Central memory CD8-positive, alpha-beta T cell (primary cell): ENCODE results near the gene DEFB126.
"Not testable (repeated sequence)": the region's sequence is repeated elsewhere in the genome, so short reads cannot be mapped to it uniquely, and the experiment has no call there.

Experiments
- ATAC-seq: fragments of 150-1000 bp; cut with Tn5 transposase; replicated peaks from 2 replicates; pipeline ENCODE4 v1.10.0; 2022; ENCODE audit warnings: mild to moderate bottlenecking, moderate FRiP score, moderate number of reproducible peaks; ENCODE audit not compliant: poor library complexity, severe bottlenecking; ENCODE audit errors: extremely low read depth
- DNase-seq, 2 donors: peaks; one replicate each; pipeline ENCODE4 v3.0.0; 2021; ENCODE audit warnings: low spot score in 2 of 2
- H3K27ac Mint-ChIP-seq: one replicate; pipeline ENCODE4 v1.8.0; 2022; ENCODE audit warnings: low read depth, mild to moderate bottlenecking, moderate library complexity, mixed read lengths
- H3K27me3 Mint-ChIP-seq: one replicate; pipeline ENCODE4 v1.8.0; 2022; ENCODE audit warnings: mixed read lengths
- H3K36me3 Mint-ChIP-seq: one replicate; pipeline ENCODE4 v1.8.0; 2022; ENCODE audit warnings: mild to moderate bottlenecking, moderate library complexity, mixed read lengths; ENCODE audit not compliant: insufficient read depth
- H3K4me1 Mint-ChIP-seq: one replicate; pipeline ENCODE4 v1.8.0; 2022; ENCODE audit warnings: mixed read lengths
- H3K4me3 Mint-ChIP-seq: one replicate; pipeline ENCODE4 v1.8.0; 2022; ENCODE audit warnings: mild to moderate bottlenecking, moderate library complexity, mixed read lengths
- H3K9me3 Mint-ChIP-seq: one replicate; pipeline ENCODE4 v1.8.0; 2022; ENCODE audit warnings: mixed read lengths

DEFB126 gene, protein sequence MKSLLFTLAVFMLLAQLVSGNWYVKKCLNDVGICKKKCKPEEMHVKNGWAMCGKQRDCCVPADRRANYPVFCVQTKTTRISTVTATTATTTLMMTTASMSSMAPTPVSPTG

DNA sequence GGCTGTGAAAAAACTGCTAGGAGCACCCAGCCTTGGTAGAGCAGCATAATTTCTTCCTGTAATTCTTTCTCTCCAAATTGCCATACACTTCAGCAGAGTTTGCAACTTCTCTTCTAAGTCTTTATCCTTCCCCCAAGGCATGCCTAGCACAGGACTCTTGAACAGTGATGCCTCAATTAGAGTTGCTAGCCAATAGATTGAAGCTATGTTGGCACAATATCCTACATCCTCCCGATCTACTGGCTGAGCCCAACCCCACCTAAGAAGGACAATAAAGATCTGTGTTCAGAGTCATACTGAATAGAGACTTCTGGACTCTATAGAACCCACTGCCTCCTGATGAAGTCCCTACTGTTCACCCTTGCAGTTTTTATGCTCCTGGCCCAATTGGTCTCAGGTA lies at the start of gene DEFB126:
TSS of gene DEFB126 (plus strand) at position 301 of the 400 bp plus-strand sequence. CDS start at position 340, 39 bp downstream.
- H3K4me1 Mint-ChIP-seq: no peaks in the 10 kb centered on the region
- H3K4me3 Mint-ChIP-seq: no peak within 1 kb of the TSS
- ATAC-seq (no peak), DNase-seq (no peak)
- H3K36me3 Mint-ChIP-seq: no peaks in the 10 kb centered on the region
- peaks cover 7% of the 10 kb centered on the region for H3K9me3 Mint-ChIP-seq
- H3K27me3 Mint-ChIP-seq: peaks cover 76% of the 10 kb centered on the region
- H3K27ac Mint-ChIP-seq: no peak within 1 kb of the TSS

DNA sequence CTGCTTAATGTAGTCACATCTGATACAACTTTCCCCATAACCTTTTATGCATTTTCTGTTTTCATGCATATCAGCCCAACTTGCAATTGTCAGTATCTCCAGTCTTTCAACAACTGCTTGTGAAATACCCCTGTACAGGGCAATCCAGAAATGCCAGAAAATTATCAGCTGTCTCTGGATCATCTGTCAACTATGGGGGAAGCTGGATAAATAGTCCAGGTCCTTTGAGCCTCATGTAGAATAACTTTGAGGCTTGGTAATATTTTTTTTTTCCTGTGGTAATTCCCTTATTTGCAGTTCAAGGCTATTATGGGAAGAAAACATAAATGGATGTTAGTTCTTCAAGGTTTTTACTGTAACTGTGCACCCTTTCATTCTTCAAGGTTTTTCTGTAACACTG lies 48.7 kb upstream of the DEFB126 start:
- Mint-ChIP-seq H3K9me3 (peaks cover 16% of the 10 kb centered on the region), H3K4me1 (no peaks in the 10 kb centered on the region)
- no peak for ATAC-seq

DNA sequence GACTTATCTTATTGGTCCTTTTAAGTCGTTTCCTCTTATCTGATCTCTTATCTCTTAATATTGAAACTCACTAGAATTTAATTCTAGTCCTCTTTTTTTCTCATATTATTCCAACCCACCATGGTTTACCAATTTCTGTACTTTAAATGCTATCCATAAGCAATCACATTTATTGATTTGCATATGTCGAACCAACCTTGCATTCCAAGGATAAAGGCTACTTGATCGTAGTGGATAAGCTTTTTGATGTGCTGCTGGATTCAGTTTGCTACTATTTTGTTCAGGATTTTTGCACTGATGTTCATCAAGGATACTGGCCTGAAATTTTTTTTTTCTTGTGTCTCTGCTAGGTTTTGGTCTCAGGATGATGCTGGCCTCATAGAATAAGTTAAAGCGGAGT lies 47.2 kb upstream of the DEFB126 start:
- Mint-ChIP-seq H3K27me3 (peaks cover 96% of the 10 kb centered on the region), H3K4me3 (no peak overlapping the region), H3K4me1 (no peaks in the 10 kb centered on the region), H3K9me3 (peaks cover 16% of the 10 kb centered on the region), H3K36me3 (no peaks in the 10 kb centered on the region), H3K27ac (no peak overlapping the region)
- ATAC-seq (no peak), DNase-seq (no peak)

More for the DNA sequence above, 48.7 kb upstream of the DEFB126 start:
- no peak for DNase-seq
- H3K27ac Mint-ChIP-seq: no peak overlapping the region
- no peaks in the 10 kb centered on the region for H3K36me3 Mint-ChIP-seq
- H3K27me3 Mint-ChIP-seq: peaks cover 88% of the 10 kb centered on the region
- H3K4me3 Mint-ChIP-seq: no peak overlapping the region

DNA sequence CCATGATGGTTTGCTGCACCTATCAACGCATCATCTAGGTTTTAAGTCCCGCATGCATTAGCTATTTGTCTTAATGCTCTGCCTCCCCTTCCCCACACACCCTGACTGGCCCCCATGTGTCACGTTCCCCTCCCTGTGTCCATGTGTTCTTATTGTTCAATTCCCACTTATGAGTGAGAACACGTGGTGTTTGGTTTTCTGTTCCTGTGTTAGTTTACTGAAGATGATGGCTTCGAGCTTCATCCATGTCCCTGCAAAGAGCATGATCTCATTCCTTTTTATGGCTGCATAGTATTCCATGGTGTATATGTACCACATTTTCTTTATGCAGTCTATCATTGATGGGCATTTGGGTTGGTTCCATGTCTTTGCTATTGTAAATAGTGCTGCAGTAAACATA lies 44.7 kb upstream of the DEFB126 start:
- H3K27ac Mint-ChIP-seq, H3K36me3 Mint-ChIP-seq: not testable (repeated sequence)
- peaks cover 91% of the 10 kb centered on the region for H3K27me3 Mint-ChIP-seq

DNA sequence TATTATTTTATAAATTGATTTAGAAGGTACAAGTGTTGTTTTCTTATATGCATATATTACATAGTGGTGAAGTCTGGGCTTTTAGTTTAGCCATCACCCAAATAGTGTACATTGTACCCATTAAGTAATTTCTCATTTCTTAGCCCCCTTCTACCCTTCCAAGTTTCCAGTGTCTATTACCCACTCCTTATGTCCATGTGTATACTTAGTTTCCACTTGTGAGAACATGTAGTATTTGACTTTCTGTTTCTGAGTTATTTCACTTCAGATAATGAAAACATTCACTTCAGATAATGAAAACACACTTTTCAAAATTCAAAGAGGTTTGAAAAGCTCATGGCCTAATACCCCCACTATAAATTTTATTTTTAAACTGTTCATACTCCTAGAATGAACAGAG lies 40.4 kb upstream of the DEFB126 start:
- H3K27ac Mint-ChIP-seq: no peak overlapping the region
- no peaks in the 10 kb centered on the region for H3K9me3 Mint-ChIP-seq
- peaks cover 94% of the 10 kb centered on the region for H3K27me3 Mint-ChIP-seq
- H3K36me3 Mint-ChIP-seq: peaks cover 2% of the 10 kb centered on the region
- DNase-seq: no peak
- ATAC-seq: no peak
- no peaks in the 10 kb centered on the region for H3K4me1 Mint-ChIP-seq
- H3K4me3 Mint-ChIP-seq: no peak overlapping the region

More for the DNA sequence above, 44.7 kb upstream of the DEFB126 start:
- peaks cover 16% of the 10 kb centered on the region for H3K9me3 Mint-ChIP-seq
- not testable (repeated sequence) for ATAC-seq, DNase-seq, H3K4me1 Mint-ChIP-seq, H3K4me3 Mint-ChIP-seq

DNA sequence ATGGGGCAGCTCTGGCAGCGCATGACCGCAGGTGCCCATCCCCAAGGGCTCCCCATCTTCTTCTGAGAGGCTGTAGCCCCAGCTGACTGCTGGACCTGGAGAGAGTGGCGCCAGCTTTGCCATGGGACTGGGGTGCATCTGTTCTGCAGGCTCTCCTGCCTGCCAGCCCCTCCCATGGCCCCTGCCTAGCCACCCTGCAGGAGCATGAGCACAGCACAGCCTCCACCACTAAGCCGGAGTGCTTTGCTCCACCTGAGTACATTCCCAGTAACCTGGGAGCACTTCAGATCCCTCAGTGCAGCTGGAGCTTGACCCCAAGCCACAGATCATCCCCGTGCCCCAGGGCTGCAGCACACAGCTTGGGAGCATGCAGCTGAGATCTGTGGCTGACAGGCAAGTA lies 38.9 kb upstream of the DEFB126 start:
- Mint-ChIP-seq H3K4me1 (no peaks in the 10 kb centered on the region), H3K36me3 (peaks cover 2% of the 10 kb centered on the region), H3K27ac (no peak overlapping the region), H3K27me3 (peaks cover 94% of the 10 kb centered on the region), H3K4me3 (no peak overlapping the region), H3K9me3 (no peaks in the 10 kb centered on the region)
- no peak for ATAC-seq
- DNase-seq: no peak

DNA sequence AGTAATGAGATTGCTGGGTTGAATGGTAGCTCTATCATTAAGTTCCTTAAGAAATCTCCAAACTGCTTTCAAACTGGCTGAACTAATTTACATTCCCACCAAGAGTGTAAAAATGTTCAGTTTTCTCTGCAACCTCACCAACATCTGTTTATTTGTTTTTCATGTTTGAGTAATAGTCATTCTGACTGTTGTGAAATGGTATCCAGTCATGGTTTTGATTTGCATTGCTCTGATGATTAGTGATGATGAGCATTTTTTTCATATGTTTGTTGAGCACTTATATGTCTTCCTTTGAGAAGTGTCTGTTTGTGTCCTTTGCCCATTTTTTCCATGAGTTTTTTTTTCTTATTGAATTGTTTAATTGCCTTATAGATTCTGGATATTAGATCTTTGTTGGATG lies 30.0 kb upstream of the DEFB126 start:
- Mint-ChIP-seq H3K9me3 (no peaks in the 10 kb centered on the region), H3K4me1 (no peaks in the 10 kb centered on the region), H3K27me3 (peaks cover 65% of the 10 kb centered on the region), H3K4me3 (no peak overlapping the region), H3K27ac (no peak overlapping the region), H3K36me3 (no peaks in the 10 kb centered on the region)
- no peak for DNase-seq
- no peak for ATAC-seq

DNA sequence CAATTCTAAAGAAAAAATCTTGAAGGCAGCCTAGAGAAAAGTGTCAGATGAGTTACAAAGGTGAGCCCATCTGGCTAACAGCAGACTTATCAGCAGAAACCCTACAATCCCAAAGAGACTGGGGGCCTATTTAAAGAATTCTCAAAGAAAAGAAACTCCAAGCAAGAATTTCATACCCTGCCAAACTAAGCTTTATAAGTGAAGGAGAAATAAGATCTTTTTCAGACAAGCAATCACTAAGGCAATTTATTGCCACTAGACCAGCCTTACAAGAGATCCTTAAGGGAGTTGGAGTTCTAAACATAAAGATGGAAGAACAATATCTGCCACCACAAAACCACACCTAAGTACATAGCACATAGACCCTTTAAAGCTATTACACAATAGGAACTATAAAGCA lies 24.9 kb upstream of the DEFB126 start:
- H3K4me3 Mint-ChIP-seq: no peak overlapping the region
- H3K27me3 Mint-ChIP-seq: peaks cover 87% of the 10 kb centered on the region
- ATAC-seq: no peak
- H3K27ac Mint-ChIP-seq: no peak overlapping the region
- no peaks in the 10 kb centered on the region for H3K36me3 Mint-ChIP-seq
- H3K9me3 Mint-ChIP-seq: no peaks in the 10 kb centered on the region
- no peak for DNase-seq
- no peaks in the 10 kb centered on the region for H3K4me1 Mint-ChIP-seq

DNA sequence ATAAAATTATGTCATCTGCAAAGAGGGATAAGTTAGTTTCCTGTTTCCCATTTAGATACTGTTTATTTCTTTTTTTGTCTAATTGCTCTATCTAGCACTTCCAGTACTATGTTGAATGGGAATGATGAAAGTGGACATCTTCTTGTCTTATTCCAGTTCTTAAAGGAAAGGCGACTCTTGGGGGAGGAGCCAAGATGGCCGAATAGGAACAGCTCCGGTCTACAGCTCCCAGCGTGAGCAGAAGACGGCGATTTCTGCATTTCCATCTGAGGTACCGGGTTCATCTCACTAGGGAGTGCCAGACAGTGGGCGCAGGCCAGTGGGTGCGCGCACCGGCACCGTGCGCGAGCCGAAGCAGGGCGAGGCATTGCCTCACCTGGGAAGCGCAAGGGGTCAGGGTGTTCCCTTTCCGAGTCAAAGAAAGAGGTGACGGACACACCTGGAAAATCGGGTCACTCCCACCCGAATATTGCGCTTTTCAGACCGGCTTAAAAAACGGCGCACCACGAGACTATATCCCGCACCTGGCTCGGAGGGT lies 12.5 kb upstream of the DEFB126 start:
- not testable (repeated sequence) for H3K4me3 Mint-ChIP-seq, H3K27ac Mint-ChIP-seq, H3K4me1 Mint-ChIP-seq, DNase-seq, ATAC-seq, H3K36me3 Mint-ChIP-seq, H3K9me3 Mint-ChIP-seq
- H3K27me3 Mint-ChIP-seq: peaks cover 37% of the 10 kb centered on the region

DNA sequence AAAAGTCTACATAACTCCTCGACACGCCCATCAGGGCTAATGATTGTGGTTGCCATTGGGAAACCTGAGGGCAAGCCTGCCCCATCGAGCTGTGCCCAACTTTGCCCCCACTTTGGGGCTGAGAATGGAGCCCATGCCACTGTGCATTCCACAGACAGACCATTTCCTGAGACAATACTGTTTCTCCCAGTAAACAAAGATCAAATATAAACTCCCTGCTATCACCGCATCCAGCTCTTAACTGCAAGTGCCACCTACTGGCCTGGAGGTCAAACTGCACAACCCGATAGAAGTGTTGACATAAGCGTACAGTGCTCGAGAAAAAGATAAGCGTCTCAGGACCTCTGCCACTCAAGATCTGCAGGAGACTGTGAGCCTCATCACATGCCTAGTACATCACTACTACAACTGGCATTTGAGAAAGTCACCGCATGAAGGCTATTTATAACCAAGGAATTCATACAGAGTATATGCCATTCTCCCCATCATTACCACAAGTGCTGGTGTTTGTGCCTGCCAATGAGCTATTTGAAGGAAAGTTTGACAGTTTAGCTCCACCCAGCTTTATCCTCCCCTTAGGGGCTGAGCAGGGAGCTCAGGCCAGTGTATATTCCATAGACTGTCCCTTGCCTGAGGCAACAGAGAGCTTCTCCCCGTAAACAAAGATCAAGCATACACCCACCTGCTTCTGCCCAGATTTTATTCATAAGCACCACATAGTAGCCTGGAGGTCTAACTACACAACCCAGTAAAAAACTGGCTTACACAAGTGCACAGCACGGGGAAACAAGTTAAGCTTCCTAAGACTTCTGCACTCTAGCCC lies 4.5 kb upstream of the DEFB126 start:
- ATAC-seq (no peak), DNase-seq (no peak)
- H3K4me1 Mint-ChIP-seq: no peaks in the 10 kb centered on the region
- peaks cover 11% of the 10 kb centered on the region for H3K9me3 Mint-ChIP-seq
- no peaks in the 10 kb centered on the region for H3K36me3 Mint-ChIP-seq
- peaks cover 63% of the 10 kb centered on the region for H3K27me3 Mint-ChIP-seq
- H3K4me3 Mint-ChIP-seq: no peak overlapping the region
- H3K27ac Mint-ChIP-seq: no peak overlapping the region

DNA sequence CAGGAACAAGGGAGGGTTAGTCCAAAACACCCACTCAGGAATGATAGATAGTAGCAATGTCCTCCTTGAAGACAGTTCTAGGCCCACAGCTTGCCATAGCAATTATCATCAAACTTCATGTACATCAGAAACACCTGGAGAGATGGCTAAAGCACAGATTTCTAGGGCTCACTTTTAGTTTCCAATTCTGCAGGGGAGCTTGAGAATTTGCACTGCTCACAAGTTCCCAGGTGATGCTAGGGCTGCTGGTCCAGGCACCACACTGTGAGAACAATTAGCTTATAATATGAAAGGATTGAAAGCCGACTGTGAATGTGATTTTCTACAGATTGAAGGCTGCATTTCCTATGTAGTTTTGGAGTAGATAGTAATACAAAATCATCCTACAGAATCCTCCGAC lies 3.5 kb downstream of the DEFB126 start:
- DNase-seq (no peak), ATAC-seq (no peak)
- H3K27ac Mint-ChIP-seq: no peak overlapping the region
- peaks cover 61% of the 10 kb centered on the region for H3K27me3 Mint-ChIP-seq
- no peaks in the 10 kb centered on the region for H3K4me1 Mint-ChIP-seq
- H3K36me3 Mint-ChIP-seq: no peaks in the 10 kb centered on the region
- H3K4me3 Mint-ChIP-seq: no peak overlapping the region
- no peaks in the 10 kb centered on the region for H3K9me3 Mint-ChIP-seq

DNA sequence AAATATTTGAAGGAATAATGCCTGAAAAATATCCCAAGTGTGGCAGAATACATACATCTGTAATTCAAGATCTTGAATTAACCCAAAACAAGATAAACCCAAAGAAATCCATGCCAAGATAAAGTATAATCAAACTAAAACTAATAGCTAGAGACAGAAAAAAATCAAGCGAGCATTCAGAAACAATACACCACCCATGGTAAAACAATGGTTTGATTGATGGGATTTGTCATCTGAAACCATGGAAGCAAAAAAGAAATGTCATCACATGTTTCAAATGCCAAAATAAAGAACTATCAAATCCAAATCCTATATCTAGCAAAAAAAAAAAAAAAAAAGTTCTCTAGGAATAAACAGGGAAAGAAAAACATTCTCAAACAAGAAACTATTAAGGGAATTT lies 9.7 kb downstream of the DEFB126 start:
- peaks cover 65% of the 10 kb centered on the region for H3K27me3 Mint-ChIP-seq
- H3K9me3 Mint-ChIP-seq: no peaks in the 10 kb centered on the region
- H3K4me3 Mint-ChIP-seq: no peak overlapping the region
- ATAC-seq: no peak
- H3K4me1 Mint-ChIP-seq: no peaks in the 10 kb centered on the region
- H3K27ac Mint-ChIP-seq: no peak overlapping the region
- H3K36me3 Mint-ChIP-seq: no peaks in the 10 kb centered on the region
- DNase-seq: no peak

DNA sequence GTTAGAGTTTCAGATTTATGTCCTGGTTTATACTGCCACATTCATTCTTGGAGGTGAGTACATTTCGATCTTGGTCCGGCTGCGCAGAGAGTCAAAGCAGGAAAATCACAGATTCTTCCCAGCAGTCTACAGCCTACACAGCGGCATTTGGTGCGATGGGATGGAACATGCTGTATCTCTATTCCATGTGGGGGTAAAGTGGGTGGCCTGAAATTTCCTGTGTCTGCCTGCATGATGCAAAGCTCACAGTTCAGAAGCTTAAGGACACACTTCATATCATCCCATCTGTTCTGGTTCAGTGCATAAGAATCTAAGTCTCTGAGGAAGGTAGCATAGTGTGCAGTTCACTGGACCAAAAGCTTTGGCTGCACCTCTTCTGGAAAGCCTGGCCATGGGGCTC lies 14.8 kb downstream of the DEFB126 start, which contains the start of gene DEFB127:
TSS of gene DEFB127 (plus strand) at position 301 of the 400 bp plus-strand sequence. CDS start at position 392, 91 bp downstream.
- no peaks in the 10 kb centered on the region for H3K9me3 Mint-ChIP-seq
- peaks cover 59% of the 10 kb centered on the region for H3K27me3 Mint-ChIP-seq
- no peak for ATAC-seq
- DNase-seq: no peak
- no peak within 1 kb of the TSS for H3K27ac Mint-ChIP-seq
- H3K4me1 Mint-ChIP-seq: no peaks in the 10 kb centered on the region
- no peaks in the 10 kb centered on the region for H3K36me3 Mint-ChIP-seq
- H3K4me3 Mint-ChIP-seq: no peak within 1 kb of the TSS
